Fibroblast of skin of back (primary cell): ENCODE results near the gene LDLRAD4.

Source experiments
- DNase-seq: peaks from one replicate; pipeline ENCODE4 v3.0.0-alpha.2; 2013

The LDLRAD4 gene

DNA sequence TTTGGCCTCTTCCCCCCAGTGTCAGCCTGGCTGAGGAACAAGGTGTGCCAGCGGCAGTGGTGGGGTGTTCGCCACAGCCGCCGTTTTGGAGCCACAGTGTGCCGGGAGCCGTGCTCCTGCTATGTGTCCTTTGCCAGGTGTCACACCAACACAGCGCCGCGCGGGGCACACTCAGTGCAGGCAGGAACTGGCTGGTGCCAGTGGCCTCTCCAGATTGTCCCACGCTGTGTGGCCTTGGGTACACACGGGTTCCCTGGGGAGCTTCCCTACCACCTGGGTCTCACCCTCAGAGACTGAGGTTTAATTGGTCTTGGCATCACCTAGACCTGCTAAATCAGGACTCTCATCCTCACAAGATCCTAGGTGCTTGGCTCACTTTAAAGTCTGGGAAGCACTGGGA lies 171.6 kb downstream of the LDLRAD4 start:
- no peak for DNase-seq

GRCh38 chr18:13390711-13391110 lies 172.2 kb downstream of the LDLRAD4 start:
- no peak for DNase-seq

GRCh38 chr18:13392029-13392750 lies 173.6 kb downstream of the LDLRAD4 start:
- DNase-seq, result no peak

DNA sequence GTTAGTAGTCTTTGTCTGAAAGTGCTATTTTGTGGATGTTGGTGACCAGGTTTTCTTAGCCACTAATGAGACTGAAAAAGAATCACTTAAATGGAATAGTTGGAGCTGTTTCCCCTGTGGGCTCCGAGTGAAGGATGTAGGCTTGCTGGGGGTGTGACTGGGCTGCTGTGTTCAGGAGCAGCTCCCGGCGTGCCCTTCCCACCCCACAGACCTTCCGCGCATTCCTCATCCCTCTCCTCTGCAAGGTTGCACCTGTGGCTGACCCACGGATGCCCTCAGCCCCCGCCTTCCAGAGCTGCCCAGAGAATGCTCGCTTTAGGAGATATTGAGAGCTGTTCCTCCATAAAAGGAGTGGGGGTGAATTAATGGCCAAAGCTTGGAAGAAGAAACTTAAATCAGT lies 174.3 kb downstream of the LDLRAD4 start:
- no peak for DNase-seq

DNA sequence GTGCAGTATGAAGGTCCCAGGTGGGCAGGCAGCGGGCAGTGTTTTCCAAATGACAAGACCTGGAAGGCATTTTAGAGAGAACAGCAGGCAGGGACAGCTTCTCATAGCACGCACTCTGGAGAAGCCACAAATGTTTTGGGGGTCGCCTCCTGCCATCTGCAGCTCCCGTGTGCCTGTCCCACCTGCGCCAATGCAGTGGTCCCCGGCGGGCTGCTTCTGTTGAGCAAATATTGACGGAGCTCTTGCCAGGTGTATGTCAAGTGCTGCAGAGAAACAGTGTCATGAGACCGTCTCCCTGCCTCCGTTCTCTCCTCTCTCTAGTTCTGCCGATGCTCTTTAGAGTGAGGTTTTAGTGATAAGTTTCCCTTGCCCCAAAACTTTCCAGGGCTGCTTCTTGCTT lies 174.8 kb downstream of the LDLRAD4 start:
- no peak for DNase-seq

- no peak for DNase-seq
Observed at GRCh38 chr18:13394801-13395200, 176.2 kb downstream of the LDLRAD4 start.

DNA sequence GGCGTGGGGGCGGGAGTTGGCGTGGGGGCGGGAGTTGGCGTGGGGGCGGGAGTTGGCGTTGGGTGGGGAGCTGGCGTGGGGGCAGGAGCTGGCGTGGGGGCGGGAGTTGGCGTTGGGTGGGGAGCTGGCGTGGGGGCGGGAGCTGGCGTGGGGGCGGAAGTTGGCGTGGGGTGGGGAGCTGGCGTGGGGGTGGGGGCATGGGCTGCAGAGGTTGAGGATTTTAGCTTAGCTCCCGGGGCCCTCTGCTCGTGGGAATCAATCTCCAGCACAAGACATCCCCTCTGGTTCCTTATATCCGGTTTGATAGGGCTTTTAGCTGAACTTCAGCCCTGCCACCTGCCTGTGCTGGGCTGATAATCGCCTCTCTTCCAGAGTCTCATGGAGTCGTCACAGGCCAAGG lies 177.0 kb downstream of the LDLRAD4 start:
- DNase-seq, result no peak

DNA sequence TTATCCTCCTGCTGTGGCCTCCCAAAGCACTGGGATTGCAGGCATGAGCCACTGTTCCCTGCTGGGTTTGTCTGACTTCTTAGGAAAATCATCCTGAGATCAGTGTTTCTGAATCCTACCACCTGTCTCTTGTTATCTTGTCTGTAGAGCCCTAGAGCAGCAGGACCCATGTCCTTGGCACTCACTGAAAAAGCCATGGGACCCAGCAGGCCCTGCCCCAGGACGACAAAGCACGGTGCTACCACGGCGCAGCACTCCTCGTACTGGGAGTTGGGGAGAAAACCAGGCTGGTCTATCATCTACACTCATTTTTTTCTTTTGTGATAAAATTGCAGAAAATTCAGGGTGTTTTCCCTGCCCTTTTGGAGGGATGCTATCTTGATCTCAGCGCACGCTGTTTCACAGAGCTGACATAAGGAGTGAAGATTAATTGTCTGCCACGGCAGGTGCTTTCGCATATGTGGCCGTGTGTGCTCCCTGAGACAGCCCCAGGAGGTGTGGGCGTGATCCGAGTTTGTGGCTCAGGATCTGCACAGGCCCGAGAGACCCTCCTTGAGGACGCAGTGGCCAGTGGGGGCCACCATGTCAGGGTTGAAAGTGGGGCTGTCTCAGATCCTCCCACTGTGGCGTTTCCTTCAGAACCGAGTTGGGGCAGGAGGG lies 179.1 kb downstream of the LDLRAD4 start:
- no peak for DNase-seq

GRCh38 chr18:13398631-13399030 lies 180.1 kb downstream of the LDLRAD4 start:
- DNase-seq, result no peak

DNA sequence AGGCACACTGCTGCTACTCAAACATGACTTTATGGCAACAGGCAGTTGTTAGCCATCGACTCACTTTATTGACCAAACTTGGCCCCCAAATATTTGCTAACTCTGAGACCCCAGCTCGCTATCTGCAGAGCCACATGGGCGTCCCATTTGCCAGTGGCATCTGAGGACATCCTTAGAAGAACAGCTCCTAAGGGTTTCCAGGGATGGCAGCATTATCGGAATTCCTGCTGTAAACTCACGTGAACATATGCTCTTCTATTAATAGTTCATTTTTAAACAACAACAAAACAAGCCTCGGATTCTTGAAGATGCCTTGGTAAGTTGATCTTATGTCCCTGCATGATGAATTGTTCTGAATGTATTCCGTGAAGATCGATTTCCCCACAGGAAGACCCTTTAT lies 181.0 kb downstream of the LDLRAD4 start:
- DNase-seq, result no peak

DNA sequence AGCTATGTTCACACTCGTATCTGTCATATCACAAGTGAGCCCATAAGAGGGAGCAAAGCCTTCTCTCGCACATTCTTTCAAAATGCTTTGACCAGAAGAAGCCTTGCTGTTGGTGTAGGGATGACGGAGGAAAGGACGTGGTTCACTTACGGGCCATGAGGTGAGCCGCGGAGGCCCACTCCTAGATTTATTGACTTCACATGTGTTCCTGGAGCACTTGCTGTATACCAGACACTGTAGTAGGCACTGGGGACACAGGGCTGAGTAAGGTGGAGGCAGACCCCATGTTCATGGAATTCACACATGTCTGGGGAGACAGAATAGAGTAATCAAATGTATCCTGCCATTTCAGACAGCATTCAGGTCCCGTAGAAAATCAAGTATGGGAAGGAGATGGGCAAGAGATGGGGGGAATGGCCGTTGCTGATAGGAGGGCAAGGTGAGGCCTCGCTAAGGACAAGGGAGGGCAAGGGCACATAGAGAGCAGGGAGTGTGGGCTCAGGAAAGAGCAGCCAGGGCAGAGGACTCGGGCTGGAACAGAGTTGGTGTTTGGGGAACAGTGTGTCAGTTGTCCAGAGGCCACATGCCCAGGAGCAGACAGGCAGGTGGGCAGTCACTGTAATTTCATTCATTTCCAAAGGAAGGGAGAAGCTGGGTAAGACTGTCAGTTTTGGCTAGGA lies 182.2 kb downstream of the LDLRAD4 start:
- no peak for DNase-seq

DNA sequence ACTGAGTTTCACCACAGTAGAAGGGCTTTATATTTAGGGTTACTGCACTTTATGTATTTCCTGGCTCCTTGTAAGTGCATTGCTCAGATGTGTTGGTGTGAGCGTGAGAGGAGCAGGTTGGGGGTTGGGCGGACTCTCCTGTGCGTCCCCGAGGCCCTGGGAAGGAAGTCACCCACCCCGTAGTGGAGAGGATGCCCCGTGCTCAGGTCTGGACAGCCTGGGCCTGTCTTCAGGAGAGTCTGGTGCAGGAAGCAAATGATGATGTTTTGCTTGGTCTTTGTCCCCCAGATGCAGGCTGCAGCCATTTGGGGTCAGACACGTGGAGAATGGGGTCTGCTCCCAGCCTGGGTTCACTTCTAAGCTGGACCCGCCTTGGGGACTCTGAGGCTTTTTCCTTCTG lies 182.8 kb downstream of the LDLRAD4 start:
- no peak for DNase-seq

GRCh38 chr18:13401826-13402225 lies 183.3 kb downstream of the LDLRAD4 start:
- DNase-seq, result no peak

DNA sequence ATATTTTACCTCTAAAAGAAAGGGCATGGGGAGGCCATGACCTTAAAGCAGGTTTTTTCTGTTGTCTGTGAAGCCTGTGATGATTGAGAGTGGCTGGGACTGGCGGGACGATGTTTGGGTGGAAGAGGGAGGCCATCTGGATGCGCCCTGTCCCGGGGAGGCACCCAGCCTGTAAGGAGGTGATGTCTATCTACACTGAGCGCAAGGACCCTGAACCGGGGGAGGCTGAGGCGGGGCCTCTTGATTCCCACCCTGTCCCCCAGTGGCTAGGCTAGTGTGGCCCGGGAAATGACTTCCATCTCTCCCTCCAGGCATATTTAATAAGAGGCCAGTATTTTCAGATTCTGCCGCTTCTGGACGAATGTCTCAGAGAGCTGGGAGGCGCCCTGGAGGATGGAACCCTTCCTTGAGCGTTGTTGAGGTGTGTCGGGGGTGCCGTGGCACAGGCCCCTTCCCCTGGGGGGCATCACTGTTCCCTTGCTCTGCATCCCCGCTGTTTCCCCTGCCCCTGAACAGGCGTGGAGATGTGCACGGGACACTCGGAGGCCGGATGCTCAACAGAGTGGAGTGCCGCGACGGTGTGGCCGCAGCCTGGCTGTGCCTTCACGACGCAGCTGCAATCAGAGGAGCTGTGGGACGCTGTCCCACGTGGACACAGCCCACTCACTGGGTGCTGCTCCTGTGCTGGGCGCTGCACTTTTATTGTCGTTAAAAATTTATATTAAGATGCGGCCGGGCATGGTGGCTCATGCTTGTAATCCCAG lies 185.4 kb downstream of the LDLRAD4 start:
- DNase-seq, result no peak

GRCh38 chr18:13405305-13406038 lies 186.9 kb downstream of the LDLRAD4 start:
- DNase-seq, result no peak

- DNase-seq, result no peak
Observed at GRCh38 chr18:13406049-13406615, 187.6 kb downstream of the LDLRAD4 start.

DNA sequence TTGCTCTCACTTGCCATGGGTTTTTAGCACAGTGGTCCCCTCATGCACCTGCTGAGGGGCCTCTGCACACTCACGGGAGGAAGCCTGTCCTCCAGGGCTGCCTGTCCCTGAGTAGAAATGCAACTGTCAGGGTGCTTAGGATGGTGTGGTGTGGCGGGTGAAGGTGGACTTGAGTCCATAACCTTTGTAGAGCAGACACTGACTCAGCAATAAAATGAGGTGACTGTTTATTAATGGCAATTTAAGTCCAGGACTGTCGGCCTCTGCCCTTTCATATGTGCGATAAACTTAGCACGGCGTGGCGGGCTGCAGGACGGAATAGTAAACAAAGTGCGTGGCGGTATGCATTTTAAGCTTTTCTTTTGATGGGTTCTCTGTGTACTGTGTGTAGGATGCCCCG lies 188.2 kb downstream of the LDLRAD4 start:
- DNase-seq, result no peak

- no peak for DNase-seq
Observed at GRCh38 chr18:13407484-13407883, 188.9 kb downstream of the LDLRAD4 start.

GRCh38 chr18:13409026-13409425 lies 190.5 kb downstream of the LDLRAD4 start:
- DNase-seq, result no peak

DNA sequence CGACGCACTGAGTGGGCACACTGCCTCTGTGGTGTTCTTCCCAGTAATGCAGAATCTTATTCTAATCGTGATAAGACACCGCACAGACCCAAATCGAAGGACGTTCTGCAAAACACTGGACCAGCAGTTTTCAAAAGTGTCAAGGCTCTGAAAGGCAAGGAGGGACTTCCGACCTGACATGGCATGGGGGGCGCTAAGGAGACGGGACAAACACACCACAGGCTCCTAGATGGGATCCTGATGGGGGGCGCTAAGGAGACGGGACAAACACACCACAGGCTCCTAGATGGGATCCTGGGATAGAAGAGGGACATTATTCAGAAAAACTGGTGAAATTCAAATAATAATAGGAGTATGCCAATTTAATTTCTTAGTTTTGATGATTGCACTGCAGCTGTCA lies 191.4 kb downstream of the LDLRAD4 start:
- DNase-seq, result no peak

- no peak for DNase-seq
Observed at GRCh38 chr18:13410471-13410870, 191.9 kb downstream of the LDLRAD4 start.

DNA sequence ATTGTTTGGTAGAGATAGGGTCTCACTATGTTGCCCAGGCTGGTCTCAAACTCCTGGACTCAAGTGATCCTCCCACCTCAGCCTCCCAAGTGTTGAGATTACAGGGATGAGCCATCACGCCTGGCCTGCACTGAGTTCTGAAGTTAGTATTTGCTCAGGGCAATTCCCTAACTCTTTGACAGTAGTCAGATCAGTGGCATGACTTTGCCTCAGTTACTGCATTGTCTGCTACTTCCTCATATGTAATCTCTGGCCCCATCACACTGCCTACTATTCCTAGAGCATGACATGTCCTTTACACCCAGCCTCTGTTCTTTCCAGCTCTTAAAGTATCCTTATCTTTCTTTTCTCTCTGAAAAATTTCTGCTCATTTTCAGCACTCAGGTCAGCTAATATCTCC lies 193.5 kb downstream of the LDLRAD4 start:
- no peak for DNase-seq
